IPS-NIHi7 (cell line): ENCODE measurements around the gene NCKAP5.

Experiments
- DNase-seq: peaks from one replicate; pipeline ENCODE4 v3.0.0; 2012; ENCODE audit warnings: mixed read lengths; ENCODE audit errors: extremely low spot score

The NCKAP5 gene

DNA sequence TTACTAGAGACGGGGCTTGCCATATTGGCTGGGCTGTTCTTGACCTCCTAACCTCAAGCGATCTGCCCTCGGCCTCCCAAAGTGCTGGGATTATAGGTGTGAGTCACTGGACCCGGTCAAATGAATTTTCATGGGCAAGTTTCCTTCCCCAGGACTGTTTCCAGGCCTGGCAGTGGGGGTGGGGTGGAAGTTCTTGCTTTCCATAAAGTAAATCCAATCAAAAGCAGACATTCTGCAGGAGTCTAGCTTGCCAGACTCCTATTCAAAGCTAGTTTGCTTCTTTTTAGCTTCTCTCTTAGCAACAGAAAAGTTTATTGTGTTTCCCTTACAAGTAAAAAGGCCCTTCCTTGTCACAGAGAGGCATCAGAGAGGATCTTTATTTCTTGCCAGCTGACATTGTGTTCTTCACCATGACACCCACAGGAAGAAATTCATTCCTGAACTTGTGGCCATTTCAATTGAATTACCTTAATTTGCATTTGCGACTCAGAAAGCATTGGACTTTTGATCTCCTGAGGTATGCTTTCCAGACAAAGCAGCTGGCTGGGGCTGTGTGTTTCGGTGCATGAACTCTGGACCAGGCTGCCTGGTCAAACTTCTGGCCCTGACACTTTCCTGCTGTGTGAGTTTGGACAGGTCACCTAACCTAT is 936.1 kb downstream of the NCKAP5 start:
- DNase-seq: no peak

DNA sequence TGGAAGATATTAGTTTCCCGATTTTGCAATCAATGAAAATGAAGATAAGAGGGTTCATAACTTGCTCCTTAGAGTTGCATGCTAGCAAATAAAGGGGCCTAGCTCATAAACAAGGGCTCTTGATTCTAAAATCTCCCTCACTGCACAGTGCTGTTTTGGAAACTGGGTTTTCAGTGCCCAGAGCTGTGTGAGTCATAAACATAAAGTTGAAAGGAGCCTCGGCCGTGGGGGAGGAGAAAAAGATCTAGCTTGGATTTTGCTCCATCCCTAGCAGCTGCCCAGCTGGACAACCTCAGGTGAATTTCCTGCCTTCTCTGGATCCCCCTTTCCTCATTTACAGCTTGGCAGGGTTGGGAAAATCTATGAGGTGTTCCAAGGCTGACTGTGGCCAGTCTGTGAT is 940.7 kb downstream of the NCKAP5 start:
- DNase-seq: no peak

DNA sequence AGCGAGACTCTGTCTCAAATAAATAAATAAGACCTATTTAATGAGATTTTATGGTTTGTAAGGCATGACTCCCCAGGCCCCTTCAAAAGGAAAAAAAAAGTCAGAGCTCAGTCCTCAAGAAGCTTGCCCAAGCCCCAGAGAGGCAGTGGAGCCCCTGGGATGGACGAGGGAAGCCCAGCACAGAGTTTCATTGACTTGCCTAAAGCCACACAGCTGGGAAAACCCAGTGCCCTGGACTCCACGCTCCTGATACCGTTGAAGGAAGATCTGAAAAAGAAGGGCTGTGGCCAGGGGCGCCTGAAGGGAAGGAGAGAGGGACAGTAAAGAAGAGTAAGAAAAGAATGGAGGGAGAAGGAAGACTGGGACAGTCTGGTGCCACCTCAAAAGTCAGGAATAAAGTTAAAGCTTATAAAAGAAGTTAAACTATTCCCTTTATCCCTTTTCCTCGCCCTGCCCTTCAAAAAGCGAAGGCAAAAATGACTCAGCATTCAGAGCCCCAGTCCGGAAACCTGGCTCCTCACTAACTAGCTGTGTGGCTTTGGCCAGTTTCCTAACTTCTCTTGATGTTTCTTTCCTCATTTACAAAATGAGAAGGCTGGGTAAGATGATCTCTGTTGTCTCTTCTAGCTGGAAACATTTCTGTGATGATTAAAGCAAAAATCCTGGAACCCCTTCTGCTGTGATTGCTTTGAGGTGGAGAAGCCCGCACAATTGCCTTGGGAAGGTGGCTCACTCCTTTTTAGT is 945.0 kb downstream of the NCKAP5 start:
- DNase-seq: no peak
